Activated T-helper 1 cell treated with anti-CD3 and anti-CD28 coated beads, Interleukin-2, amount 50 U/mL, for 16 hours (primary cell): Measurements from ENCODE around the gene DUSP10.

Experiments
- DNase-seq, 2 donors: peaks; one replicate each; pipeline ENCODE4 v3.0.0-alpha.2; 2020; ENCODE audit warnings: low read depth in 1 of 2, low spot score in 1 of 2

DUSP10 gene

DNA sequence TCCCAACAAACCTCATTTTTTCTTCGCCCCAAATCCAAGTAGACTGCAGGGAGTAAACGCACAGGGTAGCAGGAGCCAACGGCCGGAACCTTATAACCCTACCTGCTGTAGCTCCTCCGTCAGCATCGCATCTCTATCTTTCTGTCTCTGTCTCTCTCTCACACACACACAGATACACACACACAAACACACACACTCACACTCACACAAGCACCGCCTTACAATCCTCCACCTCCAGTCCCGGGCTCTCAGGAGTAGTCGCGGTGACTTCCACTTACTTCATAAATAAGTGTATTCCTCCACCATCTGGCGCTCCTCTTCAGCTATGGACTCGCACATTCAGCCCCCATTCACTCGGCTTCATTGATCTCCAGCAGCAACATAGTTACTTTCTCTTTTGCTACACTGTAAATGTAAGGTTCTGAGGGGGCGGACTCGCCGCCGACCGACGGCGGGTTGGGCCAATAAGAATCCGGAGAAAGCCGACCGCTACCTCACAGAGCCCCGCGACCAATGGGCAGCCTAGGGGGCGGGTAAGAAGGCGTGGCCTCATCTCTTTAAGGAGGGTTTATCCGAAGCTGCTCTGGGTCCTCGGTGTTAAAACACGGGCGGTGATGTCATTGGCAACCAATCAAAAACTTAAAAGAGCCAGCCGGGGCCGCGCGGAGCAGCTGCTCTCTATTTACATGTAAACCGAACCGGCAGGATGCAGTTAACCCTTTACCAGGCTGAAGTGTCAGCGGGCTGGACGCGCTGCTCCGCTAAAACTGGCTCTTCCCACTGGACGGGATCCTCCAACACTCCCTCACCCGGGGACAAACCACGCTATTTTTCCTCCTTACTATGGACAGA is at the start of gene DUSP10:
Gene DUSP10, minus strand, starts transcription at position 387 of the 852 bp plus-strand sequence. CDS start 2,345 bp downstream, outside the sequence.
- peak; percentile 96 for DNase-seq

DNA sequence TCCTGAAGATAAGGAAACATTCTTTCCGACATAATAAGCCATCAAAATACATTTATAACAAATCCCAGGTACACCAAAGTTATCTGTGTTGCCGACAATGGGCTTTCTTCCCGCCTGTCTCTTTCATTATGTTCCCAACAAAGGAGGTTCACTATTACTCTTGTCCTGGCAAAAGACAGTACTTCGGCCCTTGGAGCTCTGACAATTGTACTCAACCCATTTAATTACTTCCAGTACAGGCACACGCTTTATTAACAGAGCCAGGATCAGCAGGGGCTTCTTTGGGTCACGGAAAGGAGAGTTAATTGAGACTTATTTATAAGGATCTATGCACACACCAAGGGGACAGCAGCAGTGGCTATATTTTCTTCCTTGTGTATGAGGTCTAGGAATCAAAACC is 46.6 kb upstream of the DUSP10 start:
- DNase-seq = no peak

DNA sequence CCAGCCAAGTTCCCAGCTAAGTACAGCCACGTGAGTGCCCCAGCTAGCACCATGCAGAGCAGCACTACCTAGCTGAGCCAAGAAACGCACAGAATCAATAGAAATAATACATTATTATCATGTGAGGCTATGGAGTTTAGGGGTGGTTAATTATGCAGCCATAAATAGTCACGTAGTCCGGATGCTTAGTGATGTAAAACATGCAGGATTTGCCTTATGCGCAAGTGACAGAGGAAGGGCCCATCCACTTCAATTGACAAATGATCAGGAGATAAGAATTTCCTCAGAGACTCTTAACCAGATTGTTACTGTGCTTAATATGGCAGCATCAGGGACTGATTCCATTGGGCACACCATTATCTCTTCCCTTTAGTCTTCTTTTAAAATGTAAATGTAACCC is 44.8 kb upstream of the DUSP10 start:
- no peak for DNase-seq

DNA sequence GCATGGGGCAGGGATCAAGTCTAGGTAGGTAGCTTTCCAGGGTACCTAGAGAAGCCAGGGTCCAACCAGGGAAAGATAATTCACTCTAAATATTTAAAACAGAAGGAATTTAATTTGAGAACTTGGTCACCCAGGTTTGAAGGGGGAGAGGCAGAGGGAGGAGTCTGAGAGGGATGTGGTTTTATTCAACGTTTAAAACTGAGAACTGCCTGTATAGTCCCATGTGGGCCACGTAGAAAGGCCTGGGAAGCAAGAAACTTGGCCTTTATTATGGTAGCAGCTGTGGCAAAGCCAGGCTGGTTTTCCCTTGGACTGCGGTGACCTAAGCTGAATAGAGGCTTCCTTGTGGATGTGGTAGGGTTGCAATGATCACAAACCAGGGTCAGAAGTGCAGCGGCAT is 42.0 kb upstream of the DUSP10 start:
- no peak for DNase-seq

DNA sequence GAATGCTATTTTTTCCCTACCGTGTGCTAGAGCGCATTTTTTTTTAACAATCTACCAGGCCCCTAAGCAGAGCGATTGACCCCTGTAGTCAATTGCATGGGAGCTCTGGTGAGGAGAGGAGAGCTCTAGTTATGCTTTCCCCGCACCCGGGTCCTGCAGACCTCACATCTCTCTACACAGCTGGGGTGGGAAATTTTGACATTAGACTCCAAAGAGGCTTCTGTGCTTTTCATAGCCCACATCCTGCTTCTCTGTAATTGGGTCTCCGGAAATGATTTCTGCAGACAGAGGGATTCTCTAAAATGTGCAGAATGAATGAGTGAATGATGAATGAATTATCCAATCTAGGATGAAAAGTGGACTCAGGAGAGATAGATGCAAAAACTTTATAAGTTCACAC is 41.5 kb upstream of the DUSP10 start:
- no peak for DNase-seq

DNA sequence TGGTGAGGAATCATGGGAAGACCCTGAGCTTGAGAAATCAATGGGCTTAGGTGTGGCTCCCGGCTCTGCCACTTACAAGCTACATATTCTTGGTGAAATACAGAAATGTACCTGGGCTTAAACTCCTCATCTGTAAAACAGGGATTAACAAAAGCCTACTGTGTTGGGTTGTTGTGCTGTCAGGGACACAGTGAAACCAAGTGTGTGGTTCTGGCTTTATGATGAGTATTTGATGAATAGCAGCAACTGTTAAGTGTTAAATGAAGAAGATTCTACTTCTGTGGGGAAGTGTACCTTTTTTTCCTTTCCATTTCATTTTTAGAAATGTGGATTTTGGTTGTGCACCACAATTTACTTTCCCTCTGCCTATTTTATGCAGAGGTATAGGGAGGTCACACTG is 41.1 kb upstream of the DUSP10 start:
- no peak for DNase-seq

DNA sequence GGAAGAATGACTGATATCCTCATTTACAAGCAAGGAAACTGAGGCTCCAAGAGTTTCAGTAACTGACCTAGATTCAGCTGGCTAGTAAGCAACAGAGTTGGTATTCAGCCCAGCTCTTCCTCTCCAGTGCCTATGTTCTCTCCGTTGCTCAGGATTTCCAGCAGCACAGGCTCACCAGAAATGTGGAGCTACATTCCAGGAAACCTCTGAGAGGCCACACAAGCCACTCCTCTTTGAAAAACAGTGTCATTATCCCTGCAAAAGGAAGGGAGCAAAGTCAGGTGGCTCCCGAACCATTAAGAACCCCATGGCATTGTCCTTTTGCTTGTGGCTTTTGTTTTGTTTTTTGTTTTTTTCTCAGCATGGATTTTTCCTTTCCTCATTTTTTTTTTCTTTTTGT is 40.6 kb upstream of the DUSP10 start:
- DNase-seq = no peak

DNA sequence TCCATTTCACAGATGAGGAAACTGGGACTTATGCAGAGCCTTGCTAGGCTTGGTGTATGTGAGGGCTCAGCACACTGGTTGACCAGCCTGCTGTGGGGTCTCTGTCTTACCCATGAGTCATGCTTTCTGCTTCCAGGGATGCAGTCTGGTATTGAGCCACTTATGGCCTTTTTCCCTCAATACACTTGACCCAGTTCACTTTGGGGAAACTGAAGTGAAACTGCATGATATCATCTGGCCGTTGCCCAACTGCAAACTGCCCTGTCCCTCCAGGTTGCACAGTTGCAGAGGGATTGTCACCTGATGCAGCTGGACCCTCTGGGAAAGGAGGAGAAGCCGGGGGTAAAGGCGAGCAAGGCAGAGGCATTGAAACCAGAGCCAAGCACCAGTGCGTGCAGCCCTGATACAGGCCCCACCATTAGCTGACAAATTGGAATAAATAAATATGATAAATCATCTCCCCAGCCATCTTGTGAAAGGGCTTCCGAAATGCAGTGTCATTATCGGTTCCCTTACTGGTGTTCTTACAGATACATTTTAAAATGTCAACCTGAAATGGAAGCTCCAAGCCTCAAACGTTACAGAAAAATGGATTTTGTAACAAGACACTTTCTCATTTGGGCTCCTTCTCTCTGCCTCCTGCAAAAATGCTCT is 39.3 kb upstream of the DUSP10 start:
- DNase-seq = no peak

DNA sequence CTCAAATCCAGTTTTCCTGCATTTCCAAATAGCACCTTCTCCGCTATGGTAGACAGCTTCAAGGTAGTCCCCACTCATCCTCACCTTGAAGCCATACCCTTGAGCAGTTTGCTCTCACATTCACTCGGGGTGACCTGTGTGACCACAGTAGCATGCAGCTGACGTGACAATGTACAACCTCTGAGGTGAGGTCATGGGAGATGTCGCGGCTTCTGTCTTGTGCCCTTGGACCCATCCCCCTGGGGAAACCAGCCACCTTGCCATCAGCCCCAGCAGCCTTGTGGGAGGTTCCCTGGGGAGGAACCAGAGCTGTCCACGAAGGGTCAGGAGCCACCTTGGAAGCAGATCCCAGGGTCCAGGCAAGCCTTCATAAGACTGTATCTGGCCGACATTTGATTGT is 38.3 kb upstream of the DUSP10 start:
- no peak for DNase-seq

DNA sequence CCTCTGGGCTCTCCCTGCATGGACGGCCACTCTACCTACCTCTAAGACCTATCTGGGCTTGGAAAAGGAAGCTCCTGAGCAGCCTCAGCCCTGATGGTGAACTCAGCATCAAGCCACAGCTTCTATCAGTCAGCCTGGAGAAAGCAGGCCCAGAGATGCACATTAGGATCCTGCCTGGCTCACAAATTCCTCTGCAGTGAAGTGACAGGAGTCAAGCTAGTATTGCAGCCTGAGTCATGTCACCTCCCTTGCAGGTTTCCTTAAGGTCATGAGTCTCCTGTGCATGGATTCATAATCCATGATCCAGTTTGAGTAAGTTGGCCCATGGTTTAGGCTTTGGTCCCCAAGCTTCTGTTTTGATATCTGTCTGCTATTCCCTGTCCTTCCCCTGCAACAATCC is 37.9 kb upstream of the DUSP10 start:
- DNase-seq = no peak

DNA sequence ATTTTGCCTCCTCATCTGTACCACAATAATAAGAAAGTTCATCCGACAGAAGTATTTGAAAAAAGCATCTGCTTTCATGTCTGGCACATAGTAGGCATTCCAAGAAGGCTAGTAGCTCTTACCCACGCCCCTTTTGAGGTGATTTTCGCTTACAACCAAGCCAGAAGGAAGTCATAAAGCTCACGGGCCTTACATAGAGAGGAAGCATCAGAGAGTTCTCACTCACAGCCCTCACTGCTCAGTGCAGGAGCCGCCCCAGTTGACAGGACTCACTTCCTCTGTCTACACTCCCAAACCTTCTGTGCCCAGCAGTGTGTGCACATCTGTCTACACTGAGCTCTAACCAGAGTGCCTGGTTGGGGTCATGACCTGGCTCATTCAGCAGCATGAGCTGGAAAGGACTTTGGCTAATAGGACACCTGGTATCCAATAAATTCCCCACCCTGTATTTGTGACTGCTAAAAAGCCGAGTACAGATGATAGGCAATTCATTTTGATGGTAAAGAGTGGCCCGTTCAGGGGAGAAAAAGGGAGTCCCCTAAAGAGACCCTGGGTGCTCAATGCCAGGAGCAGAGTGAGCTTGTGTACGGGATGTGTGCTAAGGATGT is 36.8 kb upstream of the DUSP10 start:
- no peak for DNase-seq

DNA sequence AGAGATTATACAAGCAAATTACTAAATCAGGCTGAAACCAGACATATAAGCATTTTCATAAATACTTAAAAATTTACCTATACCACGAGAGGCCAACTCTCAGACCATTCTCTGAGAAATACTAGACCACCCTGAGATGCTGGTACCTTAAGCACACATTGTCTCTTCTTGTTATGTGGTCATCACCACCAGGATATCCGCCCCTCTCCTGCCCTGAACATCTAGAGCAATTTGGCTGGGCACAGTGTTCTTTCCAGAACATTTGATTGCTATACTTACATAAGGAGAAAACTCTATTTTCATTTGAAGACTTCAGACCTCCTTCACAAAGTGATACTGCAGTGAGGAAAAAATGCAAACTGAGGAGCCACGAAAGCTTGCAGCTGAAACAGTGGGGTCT is 36.2 kb upstream of the DUSP10 start:
- no peak for DNase-seq

DNA sequence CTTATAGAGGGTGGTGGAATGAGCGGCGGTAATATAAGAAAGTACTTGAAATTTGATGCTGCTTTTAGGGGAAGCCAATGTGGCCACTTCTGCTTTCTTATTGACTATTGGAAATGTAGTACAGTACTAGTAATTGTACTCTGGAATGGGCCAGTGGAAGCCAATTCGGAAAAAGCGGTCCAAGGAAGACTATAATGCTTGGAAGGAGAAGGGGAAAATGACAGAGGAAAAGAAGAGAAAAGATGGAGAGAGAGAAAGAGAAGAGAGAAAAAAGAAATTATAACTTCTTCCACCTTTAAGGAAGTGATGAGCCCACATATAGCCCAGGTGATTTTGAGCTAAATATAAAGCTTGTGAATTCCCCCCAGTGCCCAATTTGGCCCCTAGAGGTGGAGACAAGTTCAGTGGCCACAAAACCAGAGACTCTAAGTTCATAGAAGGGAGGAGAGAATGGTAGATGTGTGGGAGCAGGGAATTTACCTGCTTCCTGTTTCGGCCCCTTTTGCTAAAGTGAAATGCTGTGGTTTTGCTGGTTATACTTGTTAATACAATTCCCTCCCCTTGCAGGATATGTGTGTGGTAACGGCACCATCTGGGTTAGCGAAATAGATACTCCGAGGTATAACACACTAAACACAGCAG is 35.7 kb upstream of the DUSP10 start:
- no peak for DNase-seq

DNA sequence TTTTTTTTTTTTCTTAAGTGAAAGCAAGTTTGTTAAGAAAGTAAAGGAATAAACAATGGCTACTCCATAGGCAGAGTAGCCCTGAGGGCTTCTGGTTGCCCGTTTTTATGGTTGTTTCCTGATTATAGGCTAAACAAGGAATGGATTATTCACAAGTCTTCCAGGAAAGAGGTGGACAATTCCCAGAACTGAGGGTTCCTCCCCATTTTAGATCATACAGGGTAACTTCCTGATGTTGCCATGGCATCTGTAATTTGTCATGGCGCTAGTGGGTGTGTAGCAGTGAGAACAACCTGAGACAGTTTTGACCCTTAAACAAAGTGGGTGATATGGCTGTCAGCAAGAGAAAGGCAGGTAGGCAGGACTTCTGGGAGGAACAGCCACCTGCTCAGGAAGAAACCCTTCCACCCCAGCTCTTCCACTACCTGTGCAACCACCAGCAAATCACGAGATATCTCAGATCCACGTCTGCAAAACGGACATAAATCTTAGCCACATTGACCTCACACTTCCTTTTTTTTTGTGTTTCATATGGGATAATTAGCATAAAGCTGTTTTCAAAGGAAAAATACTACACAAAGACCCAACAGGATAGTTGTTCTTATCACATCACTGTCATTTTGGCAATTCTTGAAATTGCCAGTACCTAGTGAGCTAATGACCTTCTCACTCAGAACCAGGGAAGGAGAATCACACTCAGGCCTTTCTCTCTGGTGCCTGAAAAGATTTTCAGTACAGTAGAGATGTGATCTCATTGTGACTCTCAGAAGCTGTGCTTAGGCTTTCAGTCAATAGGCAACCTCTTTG is 34.8 kb upstream of the DUSP10 start:
- DNase-seq = no peak

DNA sequence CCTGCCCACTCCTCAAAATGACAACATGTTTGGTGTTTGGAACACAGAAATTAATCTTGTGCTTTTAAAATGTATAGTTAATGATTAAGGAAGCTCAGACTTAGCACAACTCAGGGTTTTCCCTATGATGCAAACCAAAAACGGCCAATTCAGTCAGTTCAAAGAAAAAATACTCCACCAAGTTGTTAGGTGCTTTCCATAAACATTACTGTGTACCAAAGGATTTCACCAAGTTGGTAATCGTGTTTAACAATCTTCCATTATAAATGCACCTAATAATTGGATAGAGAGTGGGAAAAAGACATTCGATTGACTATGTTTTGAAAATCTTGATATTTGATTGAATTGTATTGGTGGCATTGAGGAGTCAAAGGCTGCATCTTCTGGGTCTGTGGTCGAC is 33.3 kb upstream of the DUSP10 start:
- no peak for DNase-seq

DNA sequence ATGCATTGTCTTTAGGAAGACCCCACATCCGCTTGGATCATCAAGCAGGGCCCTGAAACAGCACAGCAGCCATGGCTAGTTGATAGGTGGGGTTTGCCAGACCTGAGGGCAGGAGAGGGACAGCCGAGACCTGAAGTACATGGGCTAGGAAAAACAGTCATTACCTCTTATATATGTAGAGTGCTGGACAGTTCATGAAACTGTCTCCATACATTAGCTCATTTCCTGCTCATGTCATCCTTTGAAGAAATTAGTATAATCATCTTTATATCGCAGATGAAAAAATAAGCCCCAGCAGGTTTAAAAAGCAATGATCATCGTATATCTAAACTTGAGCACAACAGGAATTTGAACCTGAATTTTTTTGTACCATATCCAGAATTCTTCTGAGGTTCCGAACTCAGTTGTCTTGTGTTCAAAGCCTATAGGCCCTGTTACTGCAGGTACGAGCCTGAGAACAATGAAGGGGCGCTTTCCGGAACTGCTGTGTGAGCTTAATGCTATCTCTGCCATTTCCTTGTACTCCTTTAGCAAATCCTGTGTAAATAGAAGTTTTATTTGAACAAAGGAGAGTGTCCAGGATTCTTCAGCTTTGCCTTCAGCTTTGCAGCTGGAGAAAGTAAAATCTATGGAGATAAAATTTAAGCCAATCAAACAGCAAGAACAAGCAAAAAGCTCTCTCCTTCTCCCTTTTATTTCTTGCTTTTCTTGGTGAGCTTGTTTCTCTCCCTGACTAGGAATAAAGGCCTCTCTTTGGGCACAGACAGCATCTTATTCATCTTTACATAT is 32.4 kb upstream of the DUSP10 start:
- DNase-seq = no peak

DNA sequence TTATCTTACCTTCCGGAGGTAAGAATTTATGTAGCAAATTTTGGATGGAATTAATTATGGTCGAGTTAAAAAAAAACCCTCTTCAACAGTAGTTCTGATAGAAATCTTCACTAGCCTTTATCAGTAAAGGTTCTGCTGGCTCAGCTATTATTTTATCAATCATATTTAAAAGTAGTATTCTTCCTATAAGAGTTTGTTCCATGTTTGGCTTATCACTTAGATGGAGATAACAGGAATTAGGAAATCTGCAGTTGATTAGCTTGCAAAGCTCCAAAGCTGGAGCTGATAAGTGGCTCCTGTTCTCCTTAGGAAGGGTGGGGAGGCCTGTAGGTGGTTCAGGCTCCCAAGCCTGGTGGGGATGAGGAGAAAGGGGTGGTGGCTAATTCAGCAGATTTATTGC is 31.5 kb upstream of the DUSP10 start:
- no peak for DNase-seq

DNA sequence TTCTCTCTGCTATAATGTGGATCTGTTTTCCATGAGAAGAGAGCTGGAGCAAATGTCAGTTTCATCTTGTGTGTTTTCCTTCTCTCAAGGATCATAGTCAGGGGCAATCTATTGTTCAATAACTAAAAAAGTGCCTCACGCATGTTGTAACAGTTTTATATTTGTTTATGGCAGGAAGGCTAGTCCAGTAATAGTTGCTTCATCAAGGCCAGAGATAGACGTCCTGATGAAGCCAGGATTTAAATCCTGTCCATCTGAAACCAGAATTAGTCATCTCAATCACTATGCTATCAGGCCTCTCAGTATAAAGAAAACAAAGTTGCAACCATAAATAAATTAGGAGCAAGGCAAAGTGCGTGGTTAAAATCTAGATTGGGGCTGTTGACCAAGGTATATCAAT is 30.2 kb upstream of the DUSP10 start:
- no peak for DNase-seq

DNA sequence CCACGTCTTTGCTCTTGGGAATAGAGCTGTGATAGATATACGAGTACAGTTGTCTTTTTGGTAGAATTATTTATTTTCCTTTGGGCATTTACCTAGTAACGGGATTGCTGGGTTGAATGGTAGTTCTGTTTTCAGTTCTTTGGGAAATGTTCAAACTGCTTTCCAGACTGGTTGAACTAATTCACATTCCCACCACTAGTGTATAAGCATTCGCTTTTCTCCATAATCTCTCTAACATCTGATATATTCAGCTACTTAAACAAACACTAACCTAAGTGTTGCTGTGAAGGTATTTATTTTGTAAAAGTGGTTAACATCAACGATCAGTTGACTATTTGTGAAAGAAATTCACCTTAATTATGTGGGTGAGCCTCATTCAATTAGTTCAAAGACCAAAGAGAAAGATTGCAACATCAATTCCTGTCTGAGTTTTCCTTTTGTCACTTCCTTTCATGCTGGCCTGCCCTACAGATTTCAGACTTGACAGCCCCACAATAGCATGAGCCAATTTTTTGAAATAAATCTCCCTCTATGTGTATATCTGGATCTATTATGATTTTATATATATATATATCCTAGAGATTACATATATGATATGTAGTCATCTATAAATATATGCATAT is 26.7 kb upstream of the DUSP10 start:
- no peak for DNase-seq

DNA sequence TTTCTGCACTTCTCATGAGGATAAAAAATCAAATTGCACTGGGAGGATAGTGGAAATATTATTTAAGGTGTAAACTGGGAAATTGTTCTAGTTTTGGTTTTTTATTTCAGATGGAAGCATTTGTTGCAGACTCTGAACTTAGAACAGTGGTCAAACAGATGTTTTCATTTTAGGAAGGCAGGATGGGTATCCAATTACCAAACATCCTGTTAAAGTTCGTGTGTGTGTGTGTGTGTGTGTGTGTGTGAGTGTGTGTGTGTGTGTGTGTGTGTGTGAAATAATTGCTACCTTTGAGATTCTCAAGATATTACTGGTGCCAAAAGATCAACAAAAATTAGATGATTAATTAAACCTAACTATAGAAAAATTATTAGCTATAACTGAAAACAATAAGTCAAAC is 24.3 kb upstream of the DUSP10 start:
- no peak for DNase-seq
